Measurements from ENCODE around the gene MAGI2.
"Not testable (repeated sequence)": the region's sequence is repeated elsewhere in the genome, so short reads cannot be mapped to it uniquely, and the experiment has no call there.

Gene MAGI2

GRCh38 chr7:79011921-79012320, 441.5 kb downstream of the MAGI2 start:
- intact Hi-C loops (cut with micrococcal nuclease): no loop called here
- no peaks in the 10 kb centered on the region for H3K4me1 Mint-ChIP-seq (ENCODE audit: low read depth)
- peaks cover 27% of the 10 kb centered on the region for H3K9me3 Mint-ChIP-seq
- no peak overlapping the region for H3K27ac Mint-ChIP-seq
- H3K27me3 Mint-ChIP-seq: no peaks in the 10 kb centered on the region
- no peaks in the 10 kb centered on the region for H3K36me3 Mint-ChIP-seq (ENCODE audit: low read depth)
- no peak overlapping the region for H3K4me3 Mint-ChIP-seq

- intact Hi-C loops (cut with micrococcal nuclease): no loop called here
- Mint-ChIP-seq H3K4me3 (no peak overlapping the region), H3K27me3 (no peaks in the 10 kb centered on the region), H3K4me1 (ENCODE audit: low read depth) (no peaks in the 10 kb centered on the region), H3K36me3 (ENCODE audit: low read depth) (no peaks in the 10 kb centered on the region), H3K9me3 (peaks cover 19% of the 10 kb centered on the region), H3K27ac (no peak overlapping the region)
These were observed 443.8 kb downstream of the MAGI2 start for GRCh38 chr7:79009647-79010046.

GRCh38 chr7:79008786-79009185, 444.7 kb downstream of the MAGI2 start:
- H3K27ac Mint-ChIP-seq: no peak overlapping the region
- no peaks in the 10 kb centered on the region for H3K4me1 Mint-ChIP-seq (ENCODE audit: low read depth)
- intact Hi-C loops (cut with micrococcal nuclease): no loop called here
- H3K36me3 Mint-ChIP-seq (ENCODE audit: low read depth): no peaks in the 10 kb centered on the region
- H3K27me3 Mint-ChIP-seq: no peaks in the 10 kb centered on the region
- no peak overlapping the region for H3K4me3 Mint-ChIP-seq
- peaks cover 19% of the 10 kb centered on the region for H3K9me3 Mint-ChIP-seq

- peaks cover 7% of the 10 kb centered on the region for H3K9me3 Mint-ChIP-seq
- H3K27ac Mint-ChIP-seq: no peak overlapping the region
- no peak overlapping the region for H3K4me3 Mint-ChIP-seq
- no peaks in the 10 kb centered on the region for H3K36me3 Mint-ChIP-seq (ENCODE audit: low read depth)
- H3K4me1 Mint-ChIP-seq (ENCODE audit: low read depth): no peaks in the 10 kb centered on the region
- intact Hi-C loops (cut with micrococcal nuclease): no loop called here
- H3K27me3 Mint-ChIP-seq: no peaks in the 10 kb centered on the region
These were observed 457.5 kb downstream of the MAGI2 start for GRCh38 chr7:78996013-78996412.

- intact Hi-C loops (cut with micrococcal nuclease): no loop called here
- Mint-ChIP-seq H3K4me1 (ENCODE audit: low read depth) (no peaks in the 10 kb centered on the region), H3K27ac (no peak overlapping the region), H3K27me3 (no peaks in the 10 kb centered on the region), H3K4me3 (no peak overlapping the region), H3K9me3 (peaks cover 20% of the 10 kb centered on the region), H3K36me3 (ENCODE audit: low read depth) (no peaks in the 10 kb centered on the region)
These were observed 460.1 kb downstream of the MAGI2 start for GRCh38 chr7:78993341-78993740.

GRCh38 chr7:78985509-78985908, 468.0 kb downstream of the MAGI2 start:
- Mint-ChIP-seq H3K36me3 (ENCODE audit: low read depth) (no peaks in the 10 kb centered on the region), H3K4me1 (ENCODE audit: low read depth) (no peaks in the 10 kb centered on the region), H3K4me3 (no peak overlapping the region), H3K9me3 (peaks cover 38% of the 10 kb centered on the region), H3K27me3 (no peaks in the 10 kb centered on the region), H3K27ac (no peak overlapping the region)
- intact Hi-C loops (cut with micrococcal nuclease): no loop called here

- peaks cover 30% of the 10 kb centered on the region for H3K9me3 Mint-ChIP-seq
- H3K27me3 Mint-ChIP-seq: no peaks in the 10 kb centered on the region
- H3K4me3 Mint-ChIP-seq: no peak overlapping the region
- no peaks in the 10 kb centered on the region for H3K4me1 Mint-ChIP-seq (ENCODE audit: low read depth)
- intact Hi-C loops (cut with micrococcal nuclease): no loop called here
- H3K36me3 Mint-ChIP-seq (ENCODE audit: low read depth): no peaks in the 10 kb centered on the region
- H3K27ac Mint-ChIP-seq: no peak overlapping the region
These were observed 470.0 kb downstream of the MAGI2 start for GRCh38 chr7:78983483-78983882.

- Mint-ChIP-seq H3K27ac (no peak overlapping the region), H3K4me3 (no peak overlapping the region), H3K36me3 (ENCODE audit: low read depth) (no peaks in the 10 kb centered on the region), H3K4me1 (ENCODE audit: low read depth) (no peaks in the 10 kb centered on the region), H3K27me3 (no peaks in the 10 kb centered on the region), H3K9me3 (peaks cover 26% of the 10 kb centered on the region)
- intact Hi-C loops (cut with micrococcal nuclease): no loop called here
These were observed 483.0 kb downstream of the MAGI2 start for GRCh38 chr7:78970440-78970916.

GRCh38 chr7:78968951-78969350, 484.5 kb downstream of the MAGI2 start:
- H3K36me3 Mint-ChIP-seq (ENCODE audit: low read depth): no peaks in the 10 kb centered on the region
- H3K4me3 Mint-ChIP-seq: no peak overlapping the region
- peaks cover 24% of the 10 kb centered on the region for H3K9me3 Mint-ChIP-seq
- H3K27me3 Mint-ChIP-seq: no peaks in the 10 kb centered on the region
- intact Hi-C loops (cut with micrococcal nuclease): no loop called here
- H3K27ac Mint-ChIP-seq: no peak overlapping the region
- H3K4me1 Mint-ChIP-seq (ENCODE audit: low read depth): no peaks in the 10 kb centered on the region

- H3K4me1 Mint-ChIP-seq (ENCODE audit: low read depth); H3K27me3 Mint-ChIP-seq; H3K36me3 Mint-ChIP-seq (ENCODE audit: low read depth); intact Hi-C loops (cut with micrococcal nuclease); H3K27ac Mint-ChIP-seq; H3K4me3 Mint-ChIP-seq: not testable (repeated sequence)
- peaks cover 18% of the 10 kb centered on the region for H3K9me3 Mint-ChIP-seq
These were observed 485.9 kb downstream of the MAGI2 start for GRCh38 chr7:78967561-78967960.

- H3K9me3 Mint-ChIP-seq: peaks cover 18% of the 10 kb centered on the region
- H3K36me3 Mint-ChIP-seq (ENCODE audit: low read depth): no peaks in the 10 kb centered on the region
- intact Hi-C loops (cut with micrococcal nuclease): no loop called here
- H3K4me3 Mint-ChIP-seq: no peak overlapping the region
- H3K4me1 Mint-ChIP-seq (ENCODE audit: low read depth): no peaks in the 10 kb centered on the region
- H3K27ac Mint-ChIP-seq: no peak overlapping the region
- no peaks in the 10 kb centered on the region for H3K27me3 Mint-ChIP-seq
These were observed 486.4 kb downstream of the MAGI2 start for GRCh38 chr7:78967046-78967445.

- no peaks in the 10 kb centered on the region for H3K9me3 Mint-ChIP-seq
- H3K27ac Mint-ChIP-seq: no peak overlapping the region
- intact Hi-C loops (cut with micrococcal nuclease): no loop called here
- H3K4me1 Mint-ChIP-seq (ENCODE audit: low read depth): no peaks in the 10 kb centered on the region
- no peaks in the 10 kb centered on the region for H3K36me3 Mint-ChIP-seq (ENCODE audit: low read depth)
- H3K27me3 Mint-ChIP-seq: no peaks in the 10 kb centered on the region
- no peak overlapping the region for H3K4me3 Mint-ChIP-seq
These were observed 494.0 kb downstream of the MAGI2 start for GRCh38 chr7:78959477-78959876.

- H3K4me1 Mint-ChIP-seq (ENCODE audit: low read depth): no peaks in the 10 kb centered on the region
- H3K36me3 Mint-ChIP-seq (ENCODE audit: low read depth): no peaks in the 10 kb centered on the region
- H3K27me3 Mint-ChIP-seq: no peaks in the 10 kb centered on the region
- H3K9me3 Mint-ChIP-seq: peaks cover 11% of the 10 kb centered on the region
- intact Hi-C loops (cut with micrococcal nuclease): no loop called here
- no peak overlapping the region for H3K4me3 Mint-ChIP-seq
- no peak overlapping the region for H3K27ac Mint-ChIP-seq
These were observed 498.1 kb downstream of the MAGI2 start for GRCh38 chr7:78955329-78955728.

GRCh38 chr7:78953726-78954363, 499.6 kb downstream of the MAGI2 start:
- intact Hi-C loops (cut with micrococcal nuclease): no loop called here
- Mint-ChIP-seq H3K4me1 (ENCODE audit: low read depth) (no peaks in the 10 kb centered on the region), H3K9me3 (peaks cover 11% of the 10 kb centered on the region), H3K27ac (no peak overlapping the region), H3K36me3 (ENCODE audit: low read depth) (no peaks in the 10 kb centered on the region), H3K4me3 (no peak overlapping the region), H3K27me3 (no peaks in the 10 kb centered on the region)

- Mint-ChIP-seq H3K36me3 (ENCODE audit: low read depth) (no peaks in the 10 kb centered on the region), H3K27me3 (no peaks in the 10 kb centered on the region), H3K4me3 (no peak overlapping the region), H3K27ac (no peak overlapping the region), H3K9me3 (peaks cover 11% of the 10 kb centered on the region), H3K4me1 (ENCODE audit: low read depth) (no peaks in the 10 kb centered on the region)
- intact Hi-C loops (cut with micrococcal nuclease): no loop called here
These were observed 500.4 kb downstream of the MAGI2 start for GRCh38 chr7:78953090-78953489.
